ENCODE results near the gene ARL5C.
A peak's percentile ranks its signal among the peaks of the same experiment; 100 is the strongest.
"Not testable (repeated sequence)": the region's sequence is repeated elsewhere in the genome, so short reads cannot be mapped to it uniquely, and the experiment has no call there.

Gene ARL5C

GRCh38 chr17:39169518-39169917 lies 3.6 kb upstream of the ARL5C start:
- no peak for DNase-seq (ENCODE audit: extremely low read depth in 1 of 2, low read depth in 1 of 2)

DNA sequence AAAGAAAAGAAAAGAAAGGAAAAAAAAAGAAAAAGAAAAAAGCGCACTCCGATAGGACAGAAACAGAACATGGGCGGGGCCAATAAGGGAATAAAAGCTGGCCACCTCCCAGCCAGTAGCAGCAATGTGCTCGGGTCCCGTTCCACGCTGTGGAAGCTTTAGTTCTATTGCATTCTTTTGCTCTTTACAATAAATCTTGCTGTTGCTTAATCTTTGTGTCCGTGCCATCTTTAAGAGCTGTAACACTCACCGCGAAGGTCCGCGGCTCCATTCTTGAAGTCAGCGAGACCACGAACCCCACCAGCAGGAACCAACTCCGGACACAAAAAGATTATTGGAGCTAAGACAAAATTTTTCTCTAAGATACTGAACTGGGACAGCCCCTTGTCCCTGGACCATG lies 3.1 kb upstream of the ARL5C start:
- DNase-seq (ENCODE audit: extremely low read depth in 1 of 2, low read depth in 1 of 2), result no peak

DNA sequence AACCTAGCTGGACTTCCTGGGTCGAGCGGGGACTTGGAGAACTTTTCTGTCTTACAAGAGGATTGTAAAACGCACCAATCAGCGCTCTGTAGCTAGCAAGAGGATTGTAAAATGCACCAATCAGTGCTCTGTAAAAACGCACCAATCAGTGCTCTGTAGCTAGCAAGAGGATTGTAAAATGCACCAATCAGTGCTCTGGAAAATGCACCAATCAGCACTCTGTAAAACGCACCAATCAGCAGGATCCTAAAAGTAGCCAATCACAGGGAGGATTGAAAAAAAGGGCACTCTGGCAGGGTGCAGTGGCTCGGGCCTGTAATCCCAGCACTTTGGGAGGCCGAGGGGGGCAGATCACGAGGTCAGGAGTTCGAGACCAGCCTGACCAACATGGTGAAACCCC lies 2.5 kb upstream of the ARL5C start:
- DNase-seq (ENCODE audit: extremely low read depth in 1 of 2, low read depth in 1 of 2), result not testable (repeated sequence)

- DNase-seq (ENCODE audit: extremely low read depth in 1 of 2, low read depth in 1 of 2), result no peak
These were observed 1.5 kb upstream of the ARL5C start for GRCh38 chr17:39167476-39167875.

- no peak for DNase-seq (ENCODE audit: extremely low read depth in 1 of 2, low read depth in 1 of 2)
These were observed 725 bp upstream of the ARL5C start for GRCh38 chr17:39166437-39167335.

GRCh38 chr17:39165178-39165840 lies 652 bp downstream of the ARL5C start:
- no peak for DNase-seq (ENCODE audit: extremely low read depth in 1 of 2, low read depth in 1 of 2)

DNA sequence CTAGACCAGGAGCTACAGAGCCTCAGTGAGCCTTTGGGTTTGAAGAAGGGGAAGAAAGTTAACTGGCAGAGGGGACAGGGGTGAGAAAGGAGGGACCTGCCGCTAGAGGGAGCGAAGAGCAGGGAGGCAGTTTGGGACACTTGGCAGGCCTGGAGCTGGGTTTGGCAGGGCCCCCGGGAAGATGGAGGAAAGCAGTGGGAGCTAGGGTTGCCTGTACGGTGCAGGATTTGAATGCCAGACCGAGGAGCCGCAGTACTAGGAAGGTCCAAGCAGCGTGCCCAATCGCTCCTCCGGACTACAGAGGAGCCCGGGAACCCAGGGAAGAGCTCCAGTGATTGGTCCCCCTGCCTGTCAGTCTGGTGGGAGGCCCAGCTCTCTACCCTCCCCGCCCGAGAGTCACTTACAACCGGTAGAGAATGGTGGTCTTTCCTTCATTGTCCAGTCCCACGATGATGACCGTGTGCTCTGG lies 1.3 kb downstream of the ARL5C start:
- DNase-seq (ENCODE audit: extremely low read depth in 1 of 2, low read depth in 1 of 2), result peak; percentile 50 to 53

- DNase-seq (ENCODE audit: extremely low read depth in 1 of 2, low read depth in 1 of 2), result no peak
These were observed 4.0 kb downstream of the ARL5C start for GRCh38 chr17:39161962-39162361.

- no peak for DNase-seq (ENCODE audit: extremely low read depth in 1 of 2, low read depth in 1 of 2)
These were observed 7.3 kb downstream of the ARL5C start for GRCh38 chr17:39158623-39159022.

DNA sequence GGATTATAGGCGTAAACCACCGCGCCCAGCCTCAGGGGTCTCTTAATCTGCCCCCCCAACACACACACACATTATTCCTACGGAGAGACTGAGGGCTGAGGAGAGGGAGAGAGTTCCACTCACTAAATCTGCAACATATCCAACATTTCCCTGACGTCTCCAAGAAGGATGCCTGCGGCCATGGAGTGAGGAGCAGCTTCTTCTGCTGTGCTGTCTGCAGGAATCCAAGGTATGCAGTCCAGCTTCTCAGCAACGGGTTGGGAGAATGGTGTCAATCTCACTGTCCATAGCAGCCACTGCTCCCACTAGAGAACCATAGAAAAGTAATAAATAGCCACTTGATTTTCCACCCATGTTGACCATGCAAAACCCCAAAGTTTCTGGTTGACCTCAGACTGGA lies 9.5 kb downstream of the ARL5C start:
- no peak for DNase-seq (ENCODE audit: extremely low read depth in 1 of 2, low read depth in 1 of 2)

DNA sequence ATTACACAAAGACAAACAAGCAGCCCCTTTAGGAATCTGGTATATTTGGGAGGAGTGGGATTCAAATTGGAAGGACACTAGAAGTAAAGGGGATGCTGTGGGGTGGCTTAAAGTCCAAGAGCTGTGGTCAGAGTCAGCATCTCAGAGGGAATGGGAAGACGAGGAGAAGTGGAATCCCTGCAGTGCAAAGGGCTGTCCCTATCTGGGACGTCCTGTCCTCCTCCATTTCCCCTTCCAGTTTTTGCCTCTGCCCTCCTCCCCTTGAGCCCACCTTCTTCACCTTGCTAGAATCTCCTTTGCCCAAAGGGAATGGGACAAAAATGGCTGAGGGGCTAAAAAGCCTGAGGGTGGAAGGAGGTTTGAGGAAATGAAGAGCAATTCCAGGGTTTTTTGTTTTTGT lies 10.3 kb downstream of the ARL5C start:
- DNase-seq (ENCODE audit: extremely low read depth in 1 of 2, low read depth in 1 of 2), result no peak

DNA sequence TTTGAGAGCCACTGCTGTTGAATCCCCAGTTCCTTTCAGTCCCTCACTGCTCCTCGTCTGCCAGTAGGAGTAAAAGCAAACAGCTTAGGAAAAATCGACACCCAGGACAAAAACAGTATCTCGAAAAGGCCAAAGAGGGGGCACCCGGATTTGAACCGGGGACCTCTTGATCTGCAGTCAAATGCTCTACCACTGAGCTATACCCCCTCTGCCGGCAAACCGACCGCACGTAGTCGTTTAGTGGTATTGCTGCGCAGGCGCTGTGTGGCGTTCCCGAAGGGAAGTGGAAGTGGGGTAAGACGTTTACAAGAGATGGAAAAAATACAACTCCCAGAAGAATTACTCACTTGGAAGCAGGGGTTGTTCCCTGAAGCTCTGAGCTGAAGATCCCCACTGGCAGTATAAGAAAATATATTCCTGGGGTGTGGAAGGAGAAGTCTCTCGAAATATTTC lies 12.3 kb downstream of the ARL5C start:
- DNase-seq (ENCODE audit: extremely low read depth in 1 of 2, low read depth in 1 of 2), result peak; percentile 73 to 93

DNA sequence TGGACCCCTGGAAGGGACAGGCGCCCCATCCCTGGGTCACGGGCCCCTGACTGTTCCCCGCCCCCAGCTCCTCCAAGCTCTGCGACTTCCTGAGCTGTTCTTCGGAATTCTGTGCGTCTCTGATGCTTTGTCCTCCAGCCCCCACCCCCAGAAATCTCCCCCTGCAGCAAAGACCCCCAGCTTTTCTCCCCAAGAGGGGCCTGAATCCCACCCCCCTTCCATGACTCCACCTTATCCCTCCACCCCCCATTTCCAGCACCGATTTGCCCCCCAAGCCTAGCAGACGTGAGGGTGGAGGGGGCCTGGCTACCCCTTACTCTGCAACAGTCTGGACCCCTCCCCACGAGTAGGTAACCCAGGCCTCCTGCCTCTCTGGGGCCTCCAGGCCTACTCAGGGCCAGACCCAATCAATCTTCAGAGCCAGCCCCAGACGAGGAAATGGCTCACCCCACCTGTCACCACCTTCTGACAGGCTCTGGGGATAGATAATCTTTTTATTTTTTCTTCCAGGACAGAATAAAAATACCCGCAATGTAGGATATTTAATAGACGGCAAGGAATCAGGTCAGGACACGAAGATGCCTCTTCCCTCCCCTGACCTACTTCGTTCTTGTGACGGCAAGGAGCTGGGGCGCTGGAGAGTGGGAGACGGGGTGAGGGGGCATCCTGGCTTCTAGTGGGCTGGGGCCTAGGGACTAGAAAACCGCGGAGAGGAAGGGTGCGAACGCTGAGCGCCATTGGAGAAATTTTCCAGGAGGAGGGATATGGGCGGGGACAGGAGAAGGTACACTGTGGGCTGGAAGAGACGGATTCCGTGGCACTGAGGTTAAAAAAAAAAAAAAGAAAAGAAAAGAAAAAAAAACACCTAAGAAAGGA lies 13.8 kb downstream of the ARL5C start:
- DNase-seq (ENCODE audit: extremely low read depth in 1 of 2, low read depth in 1 of 2), result no peak

- no peak for DNase-seq (ENCODE audit: extremely low read depth in 1 of 2, low read depth in 1 of 2)
These were observed 14.6 kb downstream of the ARL5C start, which contains the start of gene PLXDC1 for GRCh38 chr17:39151150-39151942. Gene PLXDC1, minus strand, starts transcription at chr17:39151637. Its CDS starts 200 bp downstream, at chr17:39151437.

GRCh38 chr17:39150795-39151149 lies 15.2 kb downstream of the ARL5C start:
- no peak for DNase-seq (ENCODE audit: extremely low read depth in 1 of 2, low read depth in 1 of 2)

GRCh38 chr17:39150104-39150634 lies 15.8 kb downstream of the ARL5C start:
- DNase-seq (ENCODE audit: extremely low read depth in 1 of 2, low read depth in 1 of 2), result no peak

DNA sequence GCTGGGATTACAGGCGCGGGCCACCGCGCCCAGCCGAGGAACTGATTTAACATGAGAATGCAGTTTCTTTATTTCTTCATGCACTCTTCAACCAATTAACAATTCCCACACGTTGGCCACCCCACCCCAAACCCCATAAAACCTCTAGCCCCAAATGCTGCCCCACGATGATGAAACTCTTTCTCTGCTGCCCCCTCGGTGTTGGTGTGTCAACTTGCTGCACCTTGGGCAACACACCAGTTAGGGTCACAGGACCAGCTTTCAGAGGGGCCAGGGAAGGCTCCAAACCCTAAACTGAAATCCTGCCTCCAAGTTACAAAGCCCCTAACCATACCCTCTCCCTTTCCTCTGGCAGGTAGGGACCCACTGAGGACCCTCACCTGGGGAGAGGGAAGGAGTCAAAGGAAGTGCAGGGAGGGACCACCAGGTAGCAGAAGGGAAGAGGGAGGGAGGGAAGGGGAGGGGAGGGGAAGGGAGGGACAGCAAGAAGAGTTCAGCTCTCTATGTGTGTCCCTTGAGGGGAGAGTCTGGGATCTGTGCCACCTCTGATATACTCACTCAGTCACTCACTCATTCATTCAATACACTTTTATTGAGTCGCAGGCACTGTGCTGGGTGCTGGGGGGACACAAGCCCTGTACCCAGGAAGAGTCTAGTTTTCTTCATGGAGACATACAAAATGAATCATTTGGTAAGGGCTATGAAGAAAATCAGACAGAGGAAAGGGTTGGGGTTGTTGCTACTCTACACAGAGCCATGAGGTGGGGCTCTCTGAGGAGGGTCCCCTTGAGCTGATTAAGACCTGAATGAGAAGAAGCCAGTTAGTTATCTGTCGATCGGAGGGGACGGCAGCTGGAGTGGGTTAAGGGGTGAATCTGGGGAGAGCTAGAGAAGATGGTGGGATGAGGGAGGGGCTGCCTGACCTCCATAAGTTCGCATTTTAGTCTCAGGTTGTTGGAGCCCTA lies 18.5 kb downstream of the ARL5C start:
- DNase-seq (ENCODE audit: extremely low read depth in 1 of 2, low read depth in 1 of 2), result no peak

- no peak for DNase-seq (ENCODE audit: extremely low read depth in 1 of 2, low read depth in 1 of 2)
These were observed 19.7 kb downstream of the ARL5C start for GRCh38 chr17:39146273-39146672.

- DNase-seq (ENCODE audit: extremely low read depth in 1 of 2, low read depth in 1 of 2), result no peak
These were observed 20.8 kb downstream of the ARL5C start for GRCh38 chr17:39145143-39145542.

Data from activated CD8-positive, alpha-beta memory T cell treated with anti-CD3 and anti-CD28 coated beads for 1 hour (primary cell).